Renal cortical epithelial cell (primary cell): ENCODE results near the gene TCF12. TPM values are rescaled to one million over a fixed set of nuclear protein-coding genes. Genes with fewer than 3 reads are reported as not detected.

Experiments
- DNase-seq: peaks from one replicate; pipeline ENCODE4 v3.0.0-alpha.2; 2011; ENCODE audit warnings: low read depth
- total RNA-seq: library from RNA; depleted of rRNA; stranded (reverse); fragments of >200 nt; gene quantifications from 2 replicates; pipeline ENCODE4 v1.2.3, GENCODE V29; 2014

Gene TCF12
- total RNA-seq, 1 donor from 2014 or later, result 87.6 TPM

- no peak for DNase-seq
Measured at GRCh38 chr15:57048930-57049549, 130.6 kb downstream of the TCF12 start.

GRCh38 chr15:57053470-57053869 is 135.0 kb downstream of the TCF12 start:
- no peak for DNase-seq

- no peak for DNase-seq
Measured at GRCh38 chr15:57054204-57054750, 135.8 kb downstream of the TCF12 start.

GRCh38 chr15:57056357-57056756 is 137.9 kb downstream of the TCF12 start:
- DNase-seq, result no peak

GRCh38 chr15:57057134-57057930 is 138.9 kb downstream of the TCF12 start:
- no peak for DNase-seq

GRCh38 chr15:57059026-57059660 is 140.7 kb downstream of the TCF12 start:
- no peak for DNase-seq

- peak; percentile 64 for DNase-seq
Measured at GRCh38 chr15:57060799-57061198, 142.4 kb downstream of the TCF12 start.

GRCh38 chr15:57061281-57061680 is 142.8 kb downstream of the TCF12 start:
- no peak for DNase-seq

- DNase-seq, result no peak
Measured at GRCh38 chr15:57061696-57062095, 143.3 kb downstream of the TCF12 start.

- DNase-seq, result peak; percentile 38
Measured at GRCh38 chr15:57064033-57064432, 145.6 kb downstream of the TCF12 start.

GRCh38 chr15:57069423-57069822 is 151.0 kb downstream of the TCF12 start:
- DNase-seq, result no peak

- no peak for DNase-seq
Measured at GRCh38 chr15:57070674-57071073, 152.2 kb downstream of the TCF12 start.

- peak; percentile 37 for DNase-seq
Measured at GRCh38 chr15:57079446-57079845, 161.0 kb downstream of the TCF12 start.

GRCh38 chr15:57079931-57080620 is 161.6 kb downstream of the TCF12 start:
- DNase-seq, result no peak

- peak; percentile 17 for DNase-seq
Measured at GRCh38 chr15:57082054-57082728, 163.7 kb downstream of the TCF12 start.

GRCh38 chr15:57084192-57084591 is 165.7 kb downstream of the TCF12 start:
- DNase-seq, result no peak

- peak; percentile 84 for DNase-seq
Measured at GRCh38 chr15:57085267-57085666, 166.8 kb downstream of the TCF12 start.

- no peak for DNase-seq
Measured at GRCh38 chr15:57086857-57087427, 168.5 kb downstream of the TCF12 start.

- no peak for DNase-seq
Measured at GRCh38 chr15:57089815-57090495, 171.5 kb downstream of the TCF12 start.

GRCh38 chr15:57090496-57090859 is 172.0 kb downstream of the TCF12 start:
- no peak for DNase-seq

- no peak for DNase-seq
Measured at GRCh38 chr15:57091636-57092035, 173.2 kb downstream of the TCF12 start.
